GM12864 (cell line): ENCODE measurements around the gene KCNN1.

Experiments used
- DNase-seq: peaks from one replicate; pipeline ENCODE4 v3.0.0-alpha.2; 2011; ENCODE audit warnings: low read depth
- H3K4me3 ChIP-seq: 2 replicates; pipeline ENCODE4 v1.5.1; 2011; ENCODE audit warnings: mild to moderate bottlenecking, low read depth, low read length, control low read depth
- CTCF ChIP-seq: IDR thresholded peaks from 2 replicates; pipeline ENCODE4 v1.5.1; 2011; ENCODE audit warnings: low read depth, mild to moderate bottlenecking, moderate library complexity, low read length, control low read depth, inconsistent platforms; ENCODE audit errors: missing control alignments

Gene KCNN1

GRCh38 chr19:17948514-17948900 is 18.4 kb upstream of the KCNN1 start:
- H3K4me3 ChIP-seq = 0 out of 2 replicates have a peak overlapping the region, but pooled peaks have one; percentile 9
- no peak for TF ChIP-seq CTCF
- DNase-seq = no peak

DNA sequence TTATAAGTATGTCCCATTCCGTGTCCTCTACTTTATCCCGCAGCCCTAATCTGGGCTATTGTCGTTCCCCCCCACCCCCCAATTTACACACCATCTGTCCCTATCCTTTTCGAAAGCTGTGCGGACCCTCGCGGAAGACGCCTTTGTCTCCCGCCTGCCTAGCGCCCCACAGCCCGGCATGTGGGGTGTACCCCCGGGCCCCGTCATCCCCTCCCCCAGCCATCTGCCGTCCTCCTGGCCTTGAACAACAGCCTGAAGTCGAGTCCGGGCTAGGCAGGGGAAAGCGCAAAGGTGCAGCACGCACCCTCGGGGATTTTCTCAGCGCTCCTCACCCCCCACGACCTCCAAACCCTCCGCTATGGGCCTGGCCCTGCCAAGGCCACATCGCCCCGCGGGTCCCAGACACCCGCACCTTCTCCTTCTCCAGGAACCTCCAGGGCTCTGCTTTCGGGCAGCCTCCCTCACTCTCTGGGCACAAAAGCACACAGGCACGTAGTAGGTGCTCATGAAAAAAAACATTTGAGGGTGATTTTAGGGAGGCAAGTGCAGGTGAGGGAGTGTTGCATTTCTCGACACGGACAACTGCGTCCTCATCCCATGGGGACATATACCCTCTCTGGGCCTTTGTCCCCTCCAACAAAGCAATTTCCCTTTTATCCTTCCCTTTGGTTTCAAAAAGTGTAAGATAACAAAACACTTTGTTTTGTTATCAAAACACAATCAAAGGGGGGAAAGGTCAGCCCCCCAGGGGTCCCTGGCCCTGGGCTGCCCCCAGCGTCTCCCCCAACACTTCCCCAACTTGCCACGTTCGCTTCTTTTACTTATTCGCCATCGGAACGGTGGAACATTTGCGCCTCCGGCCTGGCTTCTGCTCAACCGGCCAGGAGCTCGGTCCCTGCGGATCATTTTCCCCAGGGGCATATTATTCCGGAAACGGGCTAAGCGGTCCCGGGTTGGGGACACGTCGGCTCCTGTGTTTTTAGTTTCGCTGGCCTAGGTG is 17.7 kb upstream of the KCNN1 start:
- no peak for DNase-seq
- no peak for TF ChIP-seq CTCF
- no peak overlapping the region for H3K4me3 ChIP-seq

GRCh38 chr19:17949956-17950309 is 17.0 kb upstream of the KCNN1 start:
- no peak for TF ChIP-seq CTCF
- DNase-seq = no peak
- no peak overlapping the region for H3K4me3 ChIP-seq

DNA sequence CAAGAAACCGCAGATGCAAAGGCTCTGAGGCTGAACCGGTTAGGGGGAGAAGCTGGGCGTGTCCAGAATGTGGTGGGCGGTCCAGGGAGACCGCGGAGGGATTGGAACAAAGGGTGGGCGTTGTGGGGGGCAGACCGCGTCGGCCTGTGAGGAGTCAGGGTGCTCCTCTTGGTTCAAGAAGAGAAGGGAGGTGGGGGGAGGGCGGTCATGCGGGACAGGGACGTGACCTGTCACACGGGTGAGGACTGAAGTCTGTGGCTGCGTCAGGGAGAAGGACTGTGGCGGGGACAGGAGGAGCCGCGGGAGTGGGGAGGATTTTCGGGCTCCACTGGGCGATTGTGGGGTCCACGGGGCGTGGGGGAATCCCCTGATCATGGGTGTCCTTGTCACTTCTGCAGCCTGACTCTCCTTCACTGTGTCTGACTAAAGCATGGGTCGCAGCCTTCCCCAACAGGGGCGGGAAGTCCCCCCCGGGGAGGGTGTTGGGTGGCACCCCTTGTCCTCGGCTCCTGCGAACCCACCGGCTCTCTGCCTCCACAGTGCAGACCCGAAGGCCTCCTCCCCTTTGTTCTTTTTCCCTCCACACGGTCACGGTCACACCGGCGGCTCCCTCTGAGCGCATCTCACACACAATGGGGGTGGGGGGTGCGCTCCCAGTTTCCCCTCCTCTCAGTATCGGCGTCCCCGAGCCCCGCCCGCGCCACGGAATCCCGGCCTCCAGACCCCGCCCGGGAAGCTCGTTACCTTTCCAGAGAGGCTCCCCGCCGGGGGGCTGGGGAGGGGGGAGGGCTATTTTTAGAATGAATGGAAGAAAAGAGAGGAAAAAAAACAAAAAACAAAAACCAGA is 16.4 kb upstream of the KCNN1 start:
- no peak for TF ChIP-seq CTCF
- no peak for DNase-seq

GRCh38 chr19:17951157-17951989 is 15.5 kb upstream of the KCNN1 start:
- DNase-seq = no peak
- no peak overlapping the region; the same call in 1 of the 2 replicates for H3K4me3 ChIP-seq

More for the DNA sequence above, 16.4 kb upstream of the KCNN1 start:
- H3K4me3 ChIP-seq = peak overlapping the region; percentile 12; the same call in 1 of the 2 replicates

More at GRCh38 chr19:17951157-17951989, 15.5 kb upstream of the KCNN1 start:
- no peak for TF ChIP-seq CTCF
